WTC11 (cell line): ENCODE measurements around the gene DLGAP3. TPM values are rescaled to one million over a fixed set of nuclear protein-coding genes. Genes with fewer than 3 reads are reported as not detected.

Experiments used
- ATAC-seq: fragments of 200-7000 bp; cut with Tn5 transposase; 2 replicates; pipeline ENCODE4 v1.10.0; 2021; ENCODE audit warnings: mild to moderate bottlenecking, moderate library complexity
- CTCF ChIA-PET: fragments of 300-600 bp; sonication (Branson Sonifier 250); formaldehyde crosslinking; loops from one replicate; lab custom pipeline; 2021; ENCODE audit warnings: antibody characterized with exemption; lab: Charles Lee
- POLR2A ChIA-PET: fragments of 350-600 bp; sonication (Branson Sonifier 250); formaldehyde crosslinking; loops from one replicate; lab custom pipeline; 2021; ENCODE audit warnings: antibody characterized with exemption; lab: Charles Lee
- DNase-seq: peaks from one replicate; pipeline ENCODE4 v3.0.0; 2021; ENCODE audit warnings: low spot score
- H3K27ac Mint-ChIP-seq: 2 replicates; pipeline ENCODE4 v1.8.0; 2021; ENCODE audit warnings: mixed read lengths
- H3K27me3 Mint-ChIP-seq: 2 replicates; pipeline ENCODE4 v1.8.0; 2021; ENCODE audit warnings: low read depth, mild to moderate bottlenecking, moderate library complexity, mixed read lengths
- H3K36me3 Mint-ChIP-seq: 2 replicates; pipeline ENCODE4 v1.8.0; 2021; ENCODE audit warnings: mixed read lengths
- H3K4me1 Mint-ChIP-seq: 2 replicates; pipeline ENCODE4 v1.8.0; 2022; ENCODE audit warnings: mixed read lengths
- H3K4me3 Mint-ChIP-seq: 2 replicates; pipeline ENCODE4 v1.8.0; 2021; ENCODE audit warnings: mild to moderate bottlenecking, moderate library complexity, mixed read lengths
- H3K9me3 Mint-ChIP-seq: 2 replicates; pipeline ENCODE4 v1.8.0; 2021; ENCODE audit warnings: mixed read lengths
- CREM ChIP-seq: sonication (generic); formaldehyde crosslinking; IDR thresholded peaks from 2 replicates; pipeline ENCODE4 v1.8.1; 2022; ENCODE audit warnings: mild to moderate bottlenecking, missing genetic modification reagents, moderate library complexity
- FOXJ3 ChIP-seq: sonication (generic); formaldehyde crosslinking; IDR thresholded peaks from 2 replicates; pipeline ENCODE4 v1.9.0; 2021; ENCODE audit warnings: missing genetic modification reagents, mild to moderate bottlenecking, borderline replicate concordance
- FOXK1 ChIP-seq: sonication (generic); formaldehyde crosslinking; IDR thresholded peaks from 2 replicates; pipeline ENCODE4 v1.8.0; 2022; ENCODE audit warnings: mild to moderate bottlenecking, moderate library complexity, missing genetic modification reagents
- MYBL2 ChIP-seq: sonication (generic); formaldehyde crosslinking; IDR thresholded peaks from 2 replicates; pipeline ENCODE4 v1.8.1; 2023; ENCODE audit warnings: mild to moderate bottlenecking, moderate library complexity, missing genetic modification reagents
- NFYB ChIP-seq: sonication (generic); formaldehyde crosslinking; conservative IDR thresholded peaks from 2 replicates; pipeline ENCODE4 v1.8.0; 2022; ENCODE audit warnings: low read depth, missing genetic modification reagents
- SMAD4 ChIP-seq: sonication (generic); formaldehyde crosslinking; IDR thresholded peaks from 2 replicates; pipeline ENCODE4 v1.8.0; 2022; ENCODE audit warnings: mild to moderate bottlenecking, missing genetic modification reagents
- SP1 ChIP-seq: sonication (generic); formaldehyde crosslinking; conservative IDR thresholded peaks from 2 replicates; pipeline ENCODE4 v1.8.1; 2022; ENCODE audit warnings: missing genetic modification reagents
- TP53 ChIP-seq: sonication (generic); formaldehyde crosslinking; IDR thresholded peaks from 2 replicates; pipeline ENCODE4 v1.8.1; 2023; ENCODE audit warnings: mild to moderate bottlenecking, missing genetic modification reagents
- ZNF138 ChIP-seq: sonication (generic); formaldehyde crosslinking; conservative IDR thresholded peaks from 2 replicates; pipeline ENCODE4 v1.8.1; 2022; ENCODE audit warnings: mild to moderate bottlenecking, moderate library complexity, missing genetic modification reagents
- ZNF263 ChIP-seq: sonication (generic); formaldehyde crosslinking; IDR thresholded peaks from 2 replicates; pipeline ENCODE4 v1.8.1; 2022; ENCODE audit warnings: low read depth, mild to moderate bottlenecking, moderate library complexity, missing genetic modification reagents
- ZNF317 ChIP-seq: sonication (generic); formaldehyde crosslinking; IDR thresholded peaks from 2 replicates; pipeline ENCODE4 v1.8.1; 2023; ENCODE audit warnings: low read depth, mild to moderate bottlenecking, moderate library complexity, missing genetic modification reagents, borderline replicate concordance
- total RNA-seq: library from RNA; stranded (reverse); gene quantifications from 3 replicates; pipeline ENCODE4 v1.2.3, GENCODE V29; 2021
- TF ChIP-seq, protein P1 (sequence below): sonication (generic); formaldehyde crosslinking; IDR thresholded peaks from 2 replicates; pipeline ENCODE4 v1.8.1; 2023; ENCODE audit warnings: mild to moderate bottlenecking, missing genetic modification reagents, borderline replicate concordance
- TF ChIP-seq, protein P2 (sequence below): sonication (generic); formaldehyde crosslinking; IDR thresholded peaks from 2 replicates; pipeline ENCODE4 v1.8.1; 2023; ENCODE audit warnings: mild to moderate bottlenecking, moderate library complexity, missing genetic modification reagents
- TF ChIP-seq, protein P3 (sequence below): fragments of 250-450 bp; sonication (Bioruptor Pico); conservative IDR thresholded peaks from 2 replicates; pipeline ENCODE4 v1.9.0; 2021; ENCODE audit warnings: mild to moderate bottlenecking
- TF ChIP-seq, protein P4 (sequence below): sonication (generic); formaldehyde crosslinking; IDR thresholded peaks from 2 replicates; pipeline ENCODE4 v1.8.1; 2022; ENCODE audit warnings: mild to moderate bottlenecking, moderate library complexity, missing genetic modification reagents

Gene DLGAP3
- total RNA-seq, 1 experiment from 2014 or later, result 11.3 TPM

DNA sequence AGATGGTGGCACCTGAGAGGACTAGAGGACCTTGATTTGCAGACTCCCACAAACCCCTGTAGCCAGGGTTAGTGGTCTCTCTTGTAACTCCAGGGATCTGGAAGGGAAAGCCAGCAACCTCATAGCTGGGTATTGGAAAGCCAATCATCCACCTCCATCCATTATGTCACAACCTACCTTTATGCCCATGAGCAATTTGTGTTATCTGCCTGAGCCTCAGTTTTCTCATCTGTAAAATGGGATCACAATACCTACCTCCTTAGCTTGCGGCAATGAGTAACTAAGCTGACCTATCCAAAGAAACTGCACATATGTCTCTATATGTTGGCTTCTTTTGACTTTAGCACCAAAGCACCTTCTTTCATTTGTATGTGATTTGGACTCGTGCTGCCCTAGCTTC, 14.5 kb downstream of the DLGAP3 start:
- Mint-ChIP-seq H3K9me3 (no peaks in the 10 kb centered on the region), H3K4me1 (peaks cover 10% of the 10 kb centered on the region), H3K27ac (no peak overlapping the region)
- POLR2A ChIA-PET, result no interaction called here
- no peak for DNase-seq
- TF ChIP-seq, protein P1, sequence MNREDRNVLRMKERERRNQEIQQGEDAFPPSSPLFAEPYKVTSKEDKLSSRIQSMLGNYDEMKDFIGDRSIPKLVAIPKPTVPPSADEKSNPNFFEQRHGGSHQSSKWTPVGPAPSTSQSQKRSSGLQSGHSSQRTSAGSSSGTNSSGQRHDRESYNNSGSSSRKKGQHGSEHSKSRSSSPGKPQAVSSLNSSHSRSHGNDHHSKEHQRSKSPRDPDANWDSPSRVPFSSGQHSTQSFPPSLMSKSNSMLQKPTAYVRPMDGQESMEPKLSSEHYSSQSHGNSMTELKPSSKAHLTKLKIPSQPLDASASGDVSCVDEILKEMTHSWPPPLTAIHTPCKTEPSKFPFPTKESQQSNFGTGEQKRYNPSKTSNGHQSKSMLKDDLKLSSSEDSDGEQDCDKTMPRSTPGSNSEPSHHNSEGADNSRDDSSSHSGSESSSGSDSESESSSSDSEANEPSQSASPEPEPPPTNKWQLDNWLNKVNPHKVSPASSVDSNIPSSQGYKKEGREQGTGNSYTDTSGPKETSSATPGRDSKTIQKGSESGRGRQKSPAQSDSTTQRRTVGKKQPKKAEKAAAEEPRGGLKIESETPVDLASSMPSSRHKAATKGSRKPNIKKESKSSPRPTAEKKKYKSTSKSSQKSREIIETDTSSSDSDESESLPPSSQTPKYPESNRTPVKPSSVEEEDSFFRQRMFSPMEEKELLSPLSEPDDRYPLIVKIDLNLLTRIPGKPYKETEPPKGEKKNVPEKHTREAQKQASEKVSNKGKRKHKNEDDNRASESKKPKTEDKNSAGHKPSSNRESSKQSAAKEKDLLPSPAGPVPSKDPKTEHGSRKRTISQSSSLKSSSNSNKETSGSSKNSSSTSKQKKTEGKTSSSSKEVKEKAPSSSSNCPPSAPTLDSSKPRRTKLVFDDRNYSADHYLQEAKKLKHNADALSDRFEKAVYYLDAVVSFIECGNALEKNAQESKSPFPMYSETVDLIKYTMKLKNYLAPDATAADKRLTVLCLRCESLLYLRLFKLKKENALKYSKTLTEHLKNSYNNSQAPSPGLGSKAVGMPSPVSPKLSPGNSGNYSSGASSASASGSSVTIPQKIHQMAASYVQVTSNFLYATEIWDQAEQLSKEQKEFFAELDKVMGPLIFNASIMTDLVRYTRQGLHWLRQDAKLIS (CRISPR knock-in tag), result no peak
- TF ChIP-seq CREM (CRISPR knock-in tag), result no peak
- no peak for TF ChIP-seq ZNF138
- TF ChIP-seq MYBL2 (CRISPR knock-in tag), result no peak
- no peak for TF ChIP-seq NFYB
- TF ChIP-seq ZNF317, result no peak
- TF ChIP-seq, all 79 proteins: peak for 0
- no peaks in the 10 kb centered on the region for H3K36me3 Mint-ChIP-seq
- CTCF ChIA-PET, result interaction anchor here (0.7 to 1.3 kb wide), 4 partner anchors 15 to 62 kb away, joined by 3 to 5 read pairs (median 4); partner anchors contain the start of genes DLGAP3 and SMIM12
- ATAC-seq, result no peak
- no peaks in the 10 kb centered on the region; the same call in 1 of the 2 replicates for H3K27me3 Mint-ChIP-seq
- H3K4me3 Mint-ChIP-seq, result no peak overlapping the region

DNA sequence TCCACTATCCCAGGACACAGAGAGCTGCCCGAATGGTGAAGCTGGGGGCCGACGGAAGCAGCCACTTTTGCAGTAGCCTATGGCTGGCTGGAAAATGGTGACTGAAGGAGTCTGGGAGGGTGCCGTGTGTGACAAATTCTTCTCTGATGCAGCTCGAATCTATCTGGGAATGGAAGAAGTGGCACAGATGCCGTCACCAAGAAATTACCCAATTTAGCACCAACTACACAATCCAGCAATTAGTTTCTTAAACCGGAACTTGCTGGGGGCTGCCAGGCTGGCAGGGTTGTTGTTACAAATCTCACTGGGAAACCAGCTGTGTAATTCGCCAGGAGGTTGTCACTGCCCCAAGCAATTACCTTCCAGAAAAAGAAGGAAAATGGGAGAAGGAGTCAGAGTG, 18.0 kb downstream of the DLGAP3 start:
- H3K4me3 Mint-ChIP-seq, result no peak overlapping the region
- peaks cover 4% of the 10 kb centered on the region for H3K27me3 Mint-ChIP-seq
- TF ChIP-seq, protein P2, sequence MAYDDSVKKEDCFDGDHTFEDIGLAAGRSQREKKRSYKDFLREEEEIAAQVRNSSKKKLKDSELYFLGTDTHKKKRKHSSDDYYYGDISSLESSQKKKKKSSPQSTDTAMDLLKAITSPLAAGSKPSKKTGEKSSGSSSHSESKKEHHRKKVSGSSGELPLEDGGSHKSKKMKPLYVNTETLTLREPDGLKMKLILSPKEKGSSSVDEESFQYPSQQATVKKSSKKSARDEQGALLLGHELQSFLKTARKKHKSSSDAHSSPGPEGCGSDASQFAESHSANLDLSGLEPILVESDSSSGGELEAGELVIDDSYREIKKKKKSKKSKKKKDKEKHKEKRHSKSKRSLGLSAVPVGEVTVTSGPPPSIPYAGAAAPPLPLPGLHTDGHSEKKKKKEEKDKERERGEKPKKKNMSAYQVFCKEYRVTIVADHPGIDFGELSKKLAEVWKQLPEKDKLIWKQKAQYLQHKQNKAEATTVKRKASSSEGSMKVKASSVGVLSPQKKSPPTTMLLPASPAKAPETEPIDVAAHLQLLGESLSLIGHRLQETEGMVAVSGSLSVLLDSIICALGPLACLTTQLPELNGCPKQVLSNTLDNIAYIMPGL (CRISPR knock-in tag), result no peak
- TF ChIP-seq SP1 (no peak), TP53 (CRISPR knock-in tag) (no peak), SMAD4 (no peak), FOXK1 (CRISPR knock-in tag) (no peak), FOXJ3 (CRISPR knock-in tag) (no peak), ZNF263 (CRISPR knock-in tag) (no peak)
- TF ChIP-seq, protein P3, sequence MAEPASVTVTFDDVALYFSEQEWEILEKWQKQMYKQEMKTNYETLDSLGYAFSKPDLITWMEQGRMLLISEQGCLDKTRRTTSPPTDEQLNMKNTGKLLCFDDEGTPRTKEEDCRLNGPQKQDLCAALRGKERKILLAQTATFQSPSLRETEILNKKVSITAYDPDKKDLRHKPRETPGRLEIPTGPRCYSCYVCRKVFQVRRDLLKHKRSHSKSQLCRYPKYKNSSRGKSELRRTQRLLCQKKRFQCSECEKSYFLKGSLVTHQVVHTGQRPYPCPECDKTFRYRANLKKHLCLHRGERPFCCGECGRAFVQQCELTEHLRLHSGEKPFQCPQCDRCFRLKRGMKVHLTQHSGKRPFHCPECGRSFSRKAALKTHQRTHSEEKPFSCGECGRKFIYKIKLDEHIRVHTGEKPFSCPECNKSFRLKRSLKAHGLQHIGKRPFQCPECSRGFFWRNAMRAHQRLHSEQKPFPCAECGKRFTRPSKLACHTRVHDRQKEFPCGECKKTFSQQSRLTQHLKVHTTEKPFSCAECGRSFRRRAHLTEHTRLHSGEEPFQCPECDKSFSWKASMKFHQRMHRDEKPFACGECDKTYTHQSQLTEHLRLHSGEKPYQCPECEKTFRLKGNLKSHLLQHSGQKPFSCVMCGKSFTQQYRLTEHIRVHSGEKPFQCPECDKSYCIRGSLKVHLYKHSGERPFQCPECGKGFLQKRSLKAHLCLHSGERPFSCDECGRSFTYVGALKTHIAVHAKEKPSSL (CRISPR knock-in tag), result no peak
- TF ChIP-seq, protein P4, sequence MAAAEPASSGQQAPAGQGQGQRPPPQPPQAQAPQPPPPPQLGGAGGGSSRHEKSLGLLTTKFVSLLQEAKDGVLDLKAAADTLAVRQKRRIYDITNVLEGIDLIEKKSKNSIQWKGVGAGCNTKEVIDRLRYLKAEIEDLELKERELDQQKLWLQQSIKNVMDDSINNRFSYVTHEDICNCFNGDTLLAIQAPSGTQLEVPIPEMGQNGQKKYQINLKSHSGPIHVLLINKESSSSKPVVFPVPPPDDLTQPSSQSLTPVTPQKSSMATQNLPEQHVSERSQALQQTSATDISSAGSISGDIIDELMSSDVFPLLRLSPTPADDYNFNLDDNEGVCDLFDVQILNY (CRISPR knock-in tag), result no peak
- POLR2A ChIA-PET, result no interaction called here
- no peak overlapping the region for H3K27ac Mint-ChIP-seq
- no peaks in the 10 kb centered on the region for H3K9me3 Mint-ChIP-seq
- ATAC-seq, result no peak
- no peaks in the 10 kb centered on the region for H3K4me1 Mint-ChIP-seq
- CTCF ChIA-PET, result interaction anchor here (0.7 to 1.7 kb wide), 2 partner anchors 8 to 59 kb away, joined by 3 to 6 read pairs; no protein-coding TSS in a partner anchor
- no peak for DNase-seq
- no peaks in the 10 kb centered on the region for H3K36me3 Mint-ChIP-seq
